Measurements from ENCODE around the gene KIF13A. TPM values are rescaled to one million over a fixed set of nuclear protein-coding genes. Genes with fewer than 3 reads are reported as not detected.

The KIF13A gene
- total and polyA plus RNA-seq, 9 of the 15 experiments (the other 6 are each of a cell fraction or from before 2014, with no cell fraction given) = 3.6 to 44.3 (median 29.7) TPM

GRCh38 chr6:17768881-17769280 is 218.6 kb downstream of the KIF13A start:
- no peak for DNase-seq (ENCODE audit: extremely low read depth in 1 of 4, low spot score in 3 of 4)
- Histone ChIP-seq H3K27me3 (ENCODE audit: control insufficient read depth in 2 of 2, insufficient read depth in 2 of 2, low read length in 2 of 2) (no peaks in the 10 kb centered on the region), H3K9me3 (replicated peaks; ENCODE audit: control insufficient read depth, insufficient read depth, low read depth, low read length) (no peaks in the 10 kb centered on the region), H3K4me2 (ENCODE audit: insufficient read depth, low read length) (no peak overlapping the region), H3K9ac (ENCODE audit: insufficient read depth in 1 of 2, low read depth in 2 of 2, low read length in 2 of 2) (no peak overlapping the region), H4K20me1 (replicated peaks; ENCODE audit: control insufficient read depth, insufficient read depth, low read length) (no peaks in the 10 kb centered on the region), H3K4me3 (no peak overlapping the region), H3K4me1 (replicated peaks in 1 of 2; ENCODE audit: control insufficient read depth in 2 of 2, insufficient read depth in 2 of 2, low read length in 2 of 2) (no peaks in the 10 kb centered on the region), H3K27ac (ENCODE audit: extremely low read depth, low read depth, low read length) (no peak overlapping the region), H2AFZ (ENCODE audit: low read depth, low read length) (no peak overlapping the region), H3K36me3 (ENCODE audit: control insufficient read depth, insufficient read depth, low read length) (peaks cover 65% of the 10 kb centered on the region; the same call in 2 of the 3 replicates), H3K79me2 (ENCODE audit: control insufficient read depth, insufficient read depth, low read length) (no peaks in the 10 kb centered on the region), H3K9me1 (ENCODE audit: control insufficient read depth, insufficient read depth, low read length) (no peaks in the 10 kb centered on the region)
- no peak for FAIRE-seq
- ChIA-PET CTCF (ENCODE audit: low intra/inter-chr PET ratio) (no interaction called here), POLR2A (interaction anchor here (1.0 kb wide), 1 partner anchor 9 kb away, joined by 3 read pairs; no protein-coding TSS in a partner anchor)
- ATAC-seq = no peak
- intact Hi-C loops (cut with micrococcal nuclease) (no loop called here), in situ Hi-C loops (cut with MboI) (no loop called here)
- BruUV-seq (replicated peaks) = no TSS peak
- WGBS (ENCODE audit: insufficient coverage, low coverage, missing lambda C conversion rate) = 56% methylated on average over 1 of the region's 1 CpG
- TF ChIP-seq CBX5 (IDR thresholded peaks at IDR 0.05; ENCODE audit: borderline replicate concordance, low read depth) = no peak
- TF ChIP-seq NEUROD1 (IDR thresholded peaks at IDR 0.05; ENCODE audit: borderline replicate concordance, low read depth, low read length, partially characterized antibody) = no peak
- TF ChIP-seq ZNF175 (CRISPR knock-in tag; IDR thresholded peaks at IDR 0.05; ENCODE audit: low read depth) = no peak
- TF ChIP-seq TSC22D4 (tag; IDR thresholded peaks at IDR 0.05) = no peak
- TF ChIP-seq XRCC3 (IDR thresholded peaks at IDR 0.05) = no peak
- TF ChIP-seq ZBTB33 (CRISPR knock-in tag; IDR thresholded peaks at IDR 0.05) = no peak
